HFFc6 (cell line): ENCODE results near the gene NUB1. TPM values are rescaled to one million over a fixed set of nuclear protein-coding genes. Genes with fewer than 3 reads are reported as not detected.

ENCODE experiments used
- DNase-seq: peaks from one replicate; pipeline ENCODE4 v3.0.0-alpha.2; 2018
- H3K27ac Mint-ChIP-seq: 2 replicates; pipeline ENCODE4 v1.8.0; 2020; ENCODE audit warnings: mild to moderate bottlenecking, mixed read lengths
- H3K27me3 Mint-ChIP-seq: 2 replicates; pipeline ENCODE4 v1.8.0; 2021; ENCODE audit warnings: mild to moderate bottlenecking, moderate library complexity, mixed read lengths; ENCODE audit not compliant: insufficient read depth
- H3K36me3 Mint-ChIP-seq: 2 replicates; pipeline ENCODE4 v1.8.0; 2021; ENCODE audit warnings: low read depth, mixed read lengths
- H3K4me1 Mint-ChIP-seq: 2 replicates; pipeline ENCODE4 v1.8.0; 2020; ENCODE audit warnings: low read depth, mixed read lengths
- H3K4me3 Mint-ChIP-seq: 2 replicates; pipeline ENCODE4 v1.8.0; 2020; ENCODE audit warnings: mild to moderate bottlenecking, moderate library complexity, mixed read lengths
- H3K9me3 Mint-ChIP-seq: 2 replicates; pipeline ENCODE4 v1.8.0; 2020; ENCODE audit warnings: mild to moderate bottlenecking, mixed read lengths
- CTCF ChIP-seq: fragments of 200-600 bp; sonication (generic); IDR thresholded peaks from 2 replicates; pipeline ENCODE4 v1.5.0; 2021; ENCODE audit warnings: antibody characterized with exemption, mild to moderate bottlenecking
- total RNA-seq, 6 experiments: library from RNA; stranded (reverse); fragmentation: NEBNext Ultra II Directional; extraction: Animal tissue kit (Norgen Biotek cat#: 25700); gene quantifications; 2 replicates in 1 of 6; 3 replicates in 5 of 6; pipeline ENCODE4 v1.2.3, GENCODE V29; 2021

The NUB1 gene
- total RNA-seq, 6 experiments from 2014 or later = 30.6 to 37.8 (median 34.8) TPM

GRCh38 chr7:151387161-151388006 lies 45.8 kb downstream of the NUB1 start:
- no peak for TF ChIP-seq CTCF
- Mint-ChIP-seq H3K27me3 (peaks cover 49% of the 10 kb centered on the region), H3K36me3 (no peaks in the 10 kb centered on the region), H3K27ac (no peak overlapping the region), H3K4me1 (no peaks in the 10 kb centered on the region), H3K4me3 (no peak overlapping the region), H3K9me3 (no peaks in the 10 kb centered on the region)
- no peak for DNase-seq

GRCh38 chr7:151388007-151388297 lies 46.3 kb downstream of the NUB1 start:
- no peaks in the 10 kb centered on the region for H3K9me3 Mint-ChIP-seq
- DNase-seq = no peak
- peaks cover 47% of the 10 kb centered on the region for H3K27me3 Mint-ChIP-seq
- no peak overlapping the region for H3K4me3 Mint-ChIP-seq
- H3K4me1 Mint-ChIP-seq = no peaks in the 10 kb centered on the region
- H3K27ac Mint-ChIP-seq = no peak overlapping the region
- no peaks in the 10 kb centered on the region for H3K36me3 Mint-ChIP-seq
- no peak for TF ChIP-seq CTCF

- no peak overlapping the region for H3K4me3 Mint-ChIP-seq
- no peaks in the 10 kb centered on the region for H3K36me3 Mint-ChIP-seq
- no peak for DNase-seq
- H3K27ac Mint-ChIP-seq = no peak overlapping the region
- H3K27me3 Mint-ChIP-seq = peaks cover 46% of the 10 kb centered on the region
- H3K9me3 Mint-ChIP-seq = no peaks in the 10 kb centered on the region
- no peak for TF ChIP-seq CTCF
- no peaks in the 10 kb centered on the region for H3K4me1 Mint-ChIP-seq
Observed at GRCh38 chr7:151388430-151388829, 46.8 kb downstream of the NUB1 start.

- H3K4me3 Mint-ChIP-seq = no peak overlapping the region
- no peak for TF ChIP-seq CTCF
- H3K27me3 Mint-ChIP-seq = peaks cover 48% of the 10 kb centered on the region
- H3K9me3 Mint-ChIP-seq = no peaks in the 10 kb centered on the region
- DNase-seq = no peak
- no peaks in the 10 kb centered on the region for H3K4me1 Mint-ChIP-seq
- no peaks in the 10 kb centered on the region for H3K36me3 Mint-ChIP-seq
- H3K27ac Mint-ChIP-seq = no peak overlapping the region
Observed at GRCh38 chr7:151389096-151389767, 47.6 kb downstream of the NUB1 start.

- H3K9me3 Mint-ChIP-seq = no peaks in the 10 kb centered on the region
- no peak for TF ChIP-seq CTCF
- no peaks in the 10 kb centered on the region for H3K4me1 Mint-ChIP-seq
- no peak overlapping the region for H3K27ac Mint-ChIP-seq
- H3K4me3 Mint-ChIP-seq = no peak overlapping the region
- no peak for DNase-seq
- H3K27me3 Mint-ChIP-seq = peaks cover 44% of the 10 kb centered on the region
- no peaks in the 10 kb centered on the region for H3K36me3 Mint-ChIP-seq
Observed at GRCh38 chr7:151389768-151390597, 48.4 kb downstream of the NUB1 start.
